ENCODE measurements around the gene ASB18. TPM values are rescaled to one million over a fixed set of nuclear protein-coding genes. Genes with fewer than 3 reads are reported as not detected.

ASB18 gene
- total RNA-seq, 1 donor from 2014 or later, result not detected

- H3K27me3 Mint-ChIP-seq (ENCODE audit: insufficient read depth, low read depth), result peaks cover 54% of the 10 kb centered on the region
- H3K36me3 Mint-ChIP-seq, result no peaks in the 10 kb centered on the region
- Histone ChIP-seq H3K9me3 (ENCODE audit: low read depth) (no peaks in the 10 kb centered on the region), H3F3A (ENCODE audit: low read depth) (peaks cover 69% of the 10 kb centered on the region), H3K27me3 (peaks cover 100% of the 10 kb centered on the region), H2AFZ (replicated peaks) (no peak overlapping the region), H3K4me1 (peaks cover 30% of the 10 kb centered on the region), H3K4me3 (no peak overlapping the region), H4K20me1 (ENCODE audit: low read depth) (peaks cover 81% of the 10 kb centered on the region), H3K79me2 (ENCODE audit: low read depth) (no peaks in the 10 kb centered on the region), H3K4me2 (no peak overlapping the region), H3K27ac (no peak overlapping the region), H3K9ac (no peak overlapping the region), H3K36me3 (no peaks in the 10 kb centered on the region)
- no peak for DNase-seq (ENCODE audit: low spot score)
- no peak overlapping the region for H3K27ac Mint-ChIP-seq
- peaks cover 58% of the 10 kb centered on the region for H3K4me1 Mint-ChIP-seq
- no peak for TF ChIP-seq CTCF (IDR thresholded peaks at IDR 0.05)
- no peak for TF ChIP-seq EZH2phosphoT487 (IDR thresholded peaks at IDR 0.05)
- TF ChIP-seq EZH2 (IDR thresholded peaks at IDR 0.05), result no peak
- H3K9me3 Mint-ChIP-seq, result no peaks in the 10 kb centered on the region
- H3K4me3 Mint-ChIP-seq, result no peak overlapping the region
Measured at GRCh38 chr2:236175548-236176150, 88.6 kb downstream of the ASB18 start.

GRCh38 chr2:236173729-236174607 lies 90.2 kb downstream of the ASB18 start:
- H3K36me3 ChIP-seq, result no peaks in the 10 kb centered on the region
- no peak overlapping the region for H2AFZ ChIP-seq (replicated peaks)
- H3K9ac ChIP-seq, result no peak overlapping the region
- H3K9me3 Mint-ChIP-seq, result no peaks in the 10 kb centered on the region
- peaks cover 68% of the 10 kb centered on the region for H3K27me3 Mint-ChIP-seq (ENCODE audit: insufficient read depth, low read depth)
- peak overlapping the region; percentile 31 for H3K4me3 Mint-ChIP-seq
- TF ChIP-seq CTCF (IDR thresholded peaks at IDR 0.05) (no peak), EZH2 (IDR thresholded peaks at IDR 0.05) (no peak), EZH2phosphoT487 (IDR thresholded peaks at IDR 0.05) (no peak)
- DNase-seq (ENCODE audit: low spot score), result peak; percentile 9
- H3K79me2 ChIP-seq (ENCODE audit: low read depth), result no peaks in the 10 kb centered on the region
- no peak overlapping the region for H3K4me2 ChIP-seq
- H3K4me3 ChIP-seq, result no peak overlapping the region
- peaks cover 82% of the 10 kb centered on the region for H4K20me1 ChIP-seq (ENCODE audit: low read depth)
- H3K9me3 ChIP-seq (ENCODE audit: low read depth), result no peaks in the 10 kb centered on the region
- H3K4me1 ChIP-seq, result peaks cover 32% of the 10 kb centered on the region
- H3K4me1 Mint-ChIP-seq, result peaks cover 61% of the 10 kb centered on the region
- peaks cover 100% of the 10 kb centered on the region for H3K27me3 ChIP-seq
- no peak overlapping the region for H3K27ac Mint-ChIP-seq
- peaks cover 71% of the 10 kb centered on the region for H3F3A ChIP-seq (ENCODE audit: low read depth)
- H3K36me3 Mint-ChIP-seq, result no peaks in the 10 kb centered on the region
- H3K27ac ChIP-seq, result no peak overlapping the region

- Histone ChIP-seq H3K9me3 (ENCODE audit: low read depth) (no peaks in the 10 kb centered on the region), H3K4me3 (no peak overlapping the region), H3K36me3 (no peaks in the 10 kb centered on the region), H3F3A (ENCODE audit: low read depth) (peaks cover 69% of the 10 kb centered on the region), H3K27ac (no peak overlapping the region), H3K27me3 (peaks cover 100% of the 10 kb centered on the region), H2AFZ (replicated peaks) (no peak overlapping the region), H3K4me2 (peak overlapping the region; percentile 4), H3K79me2 (ENCODE audit: low read depth) (no peaks in the 10 kb centered on the region), H3K4me1 (peaks cover 33% of the 10 kb centered on the region), H3K9ac (no peak overlapping the region), H4K20me1 (ENCODE audit: low read depth) (peaks cover 87% of the 10 kb centered on the region)
- peak; percentile 95 for TF ChIP-seq EZH2 (IDR thresholded peaks at IDR 0.05)
- TF ChIP-seq CTCF (IDR thresholded peaks at IDR 0.05), result no peak
- peak; percentile 94 for TF ChIP-seq EZH2phosphoT487 (IDR thresholded peaks at IDR 0.05)
- peaks cover 71% of the 10 kb centered on the region for H3K27me3 Mint-ChIP-seq (ENCODE audit: insufficient read depth, low read depth)
- peak overlapping the region; percentile 70 for H3K4me3 Mint-ChIP-seq
- H3K36me3 Mint-ChIP-seq, result no peaks in the 10 kb centered on the region
- DNase-seq (ENCODE audit: low spot score), result peak; percentile 59
- H3K27ac Mint-ChIP-seq, result no peak overlapping the region
- peaks cover 58% of the 10 kb centered on the region for H3K4me1 Mint-ChIP-seq
- H3K9me3 Mint-ChIP-seq, result no peaks in the 10 kb centered on the region
Measured at GRCh38 chr2:236173036-236173728, 91.0 kb downstream of the ASB18 start.

All from neural progenitor cell (in vitro differentiated cells).